Upper lobe of left lung (tissue), 6 donors: Measurements from ENCODE around the gene FAM107A. TPM values are rescaled to one million over a fixed set of nuclear protein-coding genes. Genes with fewer than 3 reads are reported as not detected.

Experiments
- ATAC-seq, 2 donors: fragments of 200-7000 bp; cut with Tn5 transposase; one replicate each; pipeline ENCODE4 v1.9.1; 2022; ENCODE audit warnings: mild to moderate bottlenecking in 2 of 2, moderate library complexity in 2 of 2; ENCODE audit not compliant: low FRiP score in 2 of 2
- DNase-seq, 2 donors: peaks; one replicate each; pipeline ENCODE4 v3.0.0-alpha.2; 2019 to 2020
- H3K27ac ChIP-seq, 4 donors: fragments of 200-600 bp; sonication (generic); one replicate each; pipeline ENCODE4 v1.5.1; 2016 to 2019
- H3K27me3 ChIP-seq, 4 donors: fragments of 200-600 bp; sonication (generic); one replicate each; pipeline ENCODE4 v1.5.1; 2017 to 2019
- H3K36me3 ChIP-seq, 4 donors: fragments of 200-600 bp; sonication (generic); one replicate each; pipeline ENCODE4 v1.5.1; 2016 to 2019
- H3K4me1 ChIP-seq, 4 donors: fragments of 200-600 bp; sonication (generic); one replicate each; pipeline ENCODE4 v1.5.1; 2018 to 2019
- H3K4me3 ChIP-seq, 4 donors: fragments of 200-600 bp; sonication (generic); one replicate each; pipeline ENCODE4 v1.5.1; 2017 to 2019; ENCODE audit warnings: mild to moderate bottlenecking in 2 of 4, moderate library complexity in 1 of 4
- H3K9me3 ChIP-seq, 4 donors: fragments of 200-600 bp; sonication (generic); one replicate each; pipeline ENCODE4 v1.5.1; 2018 to 2019
- EP300 ChIP-seq, 4 donors: sonication (generic); formaldehyde crosslinking; IDR thresholded peaks; one replicate each; pipeline ENCODE4 v1.5.1; 2017; ENCODE audit warnings: antibody characterized with exemption in 4 of 4, control low read depth in 2 of 4
- POLR2A ChIP-seq, 4 donors: fragments of 450-650 bp; IDR thresholded peaks; one replicate each; pipeline ENCODE4 v1.5.1; 2016 to 2017; ENCODE audit warnings: antibody characterized with exemption in 4 of 4, mild to moderate bottlenecking in 2 of 4
- POLR2AphosphoS5 ChIP-seq, 2 donors: sonication (generic); formaldehyde crosslinking; IDR thresholded peaks; one replicate each; pipeline ENCODE4 v1.5.1; 2017; ENCODE audit warnings: antibody characterized with exemption in 2 of 2
- WGBS, 2 donors: methylation state at CpG; one replicate each; pipeline ENCODE4 v1.1.5; 2017 to 2018; 5-methylcytosine and 5-hydroxymethylcytosine counted together
- total RNA-seq, 6 donors: library from RNA; depleted of rRNA in 4 of 6; stranded (reverse); fragments of >200 nt in 4 of 6; gene quantifications; one replicate each; pipeline versions ENCODE4 v1.1.0 to v1.2.1, GENCODE V29; 2016 to 2021
- TF ChIP-seq, protein P1 (sequence below), 6 experiments: fragments of 450-650 bp in 4 of 6; fragments of 200-600 bp in 2 of 6; sonication (generic) in 2 of 6; IDR thresholded peaks; one replicate each; pipeline ENCODE4 v1.5.1; 2016 to 2019; ENCODE audit warnings: antibody characterized with exemption in 6 of 6
- donor health status: DM: no; HTN: no; CAD: no; lungs with moderate emphysema.
- donor health status: DM: no; HTN: yes; CAD: no; lungs with severe emphysema.

Gene FAM107A
- total RNA-seq, 6 donors from 2014 or later: 19.9 to 200 (median 81.1) TPM

DNA sequence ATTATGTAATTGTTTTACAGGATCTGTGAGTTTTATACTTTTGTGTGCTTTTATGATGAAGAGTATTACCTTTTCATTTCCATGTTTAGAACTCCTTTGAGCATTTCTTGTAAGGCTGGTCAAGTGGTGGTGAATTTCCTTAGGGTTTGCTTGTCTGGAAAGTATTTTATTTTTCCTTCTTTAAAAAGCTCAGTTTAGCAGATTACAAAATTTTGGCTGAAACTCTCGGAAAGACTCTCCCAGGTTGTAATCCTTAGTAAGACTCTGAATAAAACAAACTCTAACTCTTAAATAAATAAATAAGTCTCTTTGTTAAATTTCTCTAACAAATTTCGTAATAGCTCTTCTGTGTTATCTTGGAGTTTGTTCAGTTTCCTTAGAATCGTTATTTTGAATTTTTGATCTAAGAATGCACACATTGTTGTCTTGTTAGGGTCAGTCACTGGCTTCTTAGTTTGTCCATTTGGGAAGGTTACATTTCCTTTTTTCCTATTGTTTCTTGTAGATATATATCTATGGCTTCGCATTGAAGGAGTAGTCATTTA lies 25.5 kb downstream of the FAM107A start:
- 75 to 81% methylated on average over 4 of the region's 4 CpGs for WGBS, 2 donors
- ATAC-seq (no peak), DNase-seq (no peak)
- TF ChIP-seq POLR2A (IDR thresholded peaks at IDR 0.05): no peak
- no peak for TF ChIP-seq EP300 (IDR thresholded peaks at IDR 0.05)
- TF ChIP-seq POLR2AphosphoS5 (IDR thresholded peaks at IDR 0.05): no peak
- TF ChIP-seq, protein P1, sequence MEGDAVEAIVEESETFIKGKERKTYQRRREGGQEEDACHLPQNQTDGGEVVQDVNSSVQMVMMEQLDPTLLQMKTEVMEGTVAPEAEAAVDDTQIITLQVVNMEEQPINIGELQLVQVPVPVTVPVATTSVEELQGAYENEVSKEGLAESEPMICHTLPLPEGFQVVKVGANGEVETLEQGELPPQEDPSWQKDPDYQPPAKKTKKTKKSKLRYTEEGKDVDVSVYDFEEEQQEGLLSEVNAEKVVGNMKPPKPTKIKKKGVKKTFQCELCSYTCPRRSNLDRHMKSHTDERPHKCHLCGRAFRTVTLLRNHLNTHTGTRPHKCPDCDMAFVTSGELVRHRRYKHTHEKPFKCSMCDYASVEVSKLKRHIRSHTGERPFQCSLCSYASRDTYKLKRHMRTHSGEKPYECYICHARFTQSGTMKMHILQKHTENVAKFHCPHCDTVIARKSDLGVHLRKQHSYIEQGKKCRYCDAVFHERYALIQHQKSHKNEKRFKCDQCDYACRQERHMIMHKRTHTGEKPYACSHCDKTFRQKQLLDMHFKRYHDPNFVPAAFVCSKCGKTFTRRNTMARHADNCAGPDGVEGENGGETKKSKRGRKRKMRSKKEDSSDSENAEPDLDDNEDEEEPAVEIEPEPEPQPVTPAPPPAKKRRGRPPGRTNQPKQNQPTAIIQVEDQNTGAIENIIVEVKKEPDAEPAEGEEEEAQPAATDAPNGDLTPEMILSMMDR (IDR thresholded peaks at IDR 0.05): no peak
- H3K9me3 ChIP-seq: no peaks in the 10 kb centered on the region
- no peak overlapping the region for H3K4me3 ChIP-seq
- H3K36me3 ChIP-seq: no peaks in the 10 kb centered on the region
- no peaks in the 10 kb centered on the region for H3K4me1 ChIP-seq
- H3K27ac ChIP-seq: no peak overlapping the region
- no peaks in the 10 kb centered on the region for H3K27me3 ChIP-seq

- Histone ChIP-seq H3K4me3 (no peak overlapping the region), H3K36me3 (no peaks in the 10 kb centered on the region), H3K9me3 (no peaks in the 10 kb centered on the region), H3K27me3 (no peaks in the 10 kb centered on the region), H3K27ac (no peak overlapping the region), H3K4me1 (no peaks in the 10 kb centered on the region)
- ATAC-seq: no peak
- no peak for TF ChIP-seq EP300 (IDR thresholded peaks at IDR 0.05)
- TF ChIP-seq POLR2AphosphoS5 (IDR thresholded peaks at IDR 0.05): no peak
- DNase-seq: no peak
- 85 to 96% methylated on average over 3 of the region's 3 CpGs for WGBS, 2 donors
These were observed 32.6 kb downstream of the FAM107A start for GRCh38 chr3:58544541-58544940.

- TF ChIP-seq EP300 (IDR thresholded peaks at IDR 0.05) (no peak), POLR2A (IDR thresholded peaks at IDR 0.05) (no peak), POLR2AphosphoS5 (IDR thresholded peaks at IDR 0.05) (no peak)
- TF ChIP-seq, protein P1 (IDR thresholded peaks at IDR 0.05): no peak
- 92 to 93% methylated on average over 8 of the region's 8 CpGs for WGBS, 2 donors
These were observed 36.9 kb downstream of the FAM107A start for GRCh38 chr3:58540176-58540858.

DNA sequence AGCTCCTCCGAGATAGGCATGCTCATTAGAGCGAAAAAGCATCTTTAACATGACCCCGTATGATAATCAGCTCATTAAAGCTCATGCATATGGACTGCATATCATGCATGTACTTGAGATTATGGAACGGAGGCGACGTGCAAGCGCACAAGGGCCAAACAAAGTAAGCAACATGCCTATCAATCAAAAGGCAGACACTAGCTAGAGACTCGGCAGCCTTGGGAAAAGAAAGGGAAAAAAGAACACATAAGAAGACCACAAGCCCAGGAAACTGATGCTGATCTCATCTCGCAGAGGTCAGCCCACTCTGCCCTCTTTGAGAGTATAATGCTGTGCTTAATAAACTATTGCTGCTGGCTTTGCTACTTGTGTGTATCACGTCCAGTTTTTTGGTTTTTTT lies 37.6 kb downstream of the FAM107A start:
- Histone ChIP-seq H3K36me3 (no peaks in the 10 kb centered on the region), H3K4me3 (no peak overlapping the region), H3K9me3 (no peaks in the 10 kb centered on the region), H3K27me3 (no peaks in the 10 kb centered on the region), H3K4me1 (peaks cover 14 to 29% (median 20%) of the 10 kb centered on the region in 4 donors), H3K27ac (no peak overlapping the region)
- DNase-seq: no peak
- TF ChIP-seq POLR2AphosphoS5 (IDR thresholded peaks at IDR 0.05): no peak
- TF ChIP-seq POLR2A (IDR thresholded peaks at IDR 0.05): no peak
- TF ChIP-seq, protein P1 (IDR thresholded peaks at IDR 0.05): no peak
- no peak for TF ChIP-seq EP300 (IDR thresholded peaks at IDR 0.05)
- 70 to 79% methylated on average over 10 of the region's 10 CpGs for WGBS, 2 donors
- no peak for ATAC-seq

More at GRCh38 chr3:58540176-58540858, 36.9 kb downstream of the FAM107A start:
- no peaks in the 10 kb centered on the region for H3K9me3 ChIP-seq
- ATAC-seq: no peak
- no peak overlapping the region for H3K27ac ChIP-seq
- H3K4me3 ChIP-seq: no peak overlapping the region
- no peaks in the 10 kb centered on the region for H3K36me3 ChIP-seq
- DNase-seq: no peak
- peaks cover 14 to 29% (median 20%) of the 10 kb centered on the region in 4 donors for H3K4me1 ChIP-seq
- no peaks in the 10 kb centered on the region for H3K27me3 ChIP-seq

DNA sequence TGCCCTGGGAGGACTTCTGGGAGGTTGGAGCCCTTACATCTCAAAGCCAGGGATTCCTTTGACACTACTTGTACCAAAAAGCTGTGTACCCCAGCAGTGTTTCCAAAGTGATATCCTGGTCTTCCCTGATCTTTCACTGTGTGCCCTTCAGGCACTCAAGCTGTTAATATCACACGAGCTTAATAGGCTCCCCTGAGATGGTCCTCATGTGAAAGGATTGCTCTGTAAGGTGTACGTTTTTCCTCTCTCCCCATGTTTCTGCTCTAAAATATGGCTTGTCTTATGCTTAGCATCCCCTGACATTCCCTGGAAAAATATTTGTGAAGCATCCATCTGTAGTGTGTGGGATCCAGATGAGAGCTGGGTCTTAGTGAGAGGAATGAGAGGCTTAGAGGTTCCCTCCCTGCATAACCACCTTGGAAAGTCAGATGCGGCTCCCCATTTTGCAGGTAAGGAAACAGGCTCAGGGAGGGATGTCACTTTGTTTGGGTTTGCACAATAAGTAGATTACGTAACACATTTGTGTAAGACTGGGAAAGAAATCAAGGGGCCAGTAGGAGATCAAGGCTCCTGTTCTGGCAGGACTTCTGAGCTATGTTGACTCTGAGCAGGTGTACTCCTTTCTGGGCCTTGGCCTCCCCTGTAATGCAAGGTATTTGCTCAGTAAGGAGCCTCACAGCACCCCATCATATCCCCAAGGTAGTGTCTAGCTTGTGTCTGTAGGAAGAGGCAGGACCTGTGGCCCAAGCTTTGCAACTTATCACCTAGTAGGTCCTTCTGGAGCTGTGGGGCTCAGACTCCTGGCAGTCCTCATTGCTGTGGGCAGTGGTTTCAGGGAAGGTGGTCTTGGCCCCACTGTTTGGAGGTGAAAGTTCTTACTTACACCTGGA lies 39.5 kb downstream of the FAM107A start:
- Histone ChIP-seq H3K27ac (peak overlapping the region in 3 of 4 donors; percentile 76 to 77 (median 77)), H3K27me3 (no peaks in the 10 kb centered on the region), H3K4me1 (peaks cover 17 to 32% (median 21%) of the 10 kb centered on the region in 4 donors), H3K36me3 (no peaks in the 10 kb centered on the region), H3K4me3 (no peak overlapping the region), H3K9me3 (no peaks in the 10 kb centered on the region)
- ATAC-seq (peak; percentile 2 to 68), DNase-seq (peak in 1 of 2 donors; percentile 53)
- 43 to 55% methylated on average over 4 of the region's 4 CpGs for WGBS, 2 donors
- no peak for TF ChIP-seq EP300 (IDR thresholded peaks at IDR 0.05)
- TF ChIP-seq, protein P1 (IDR thresholded peaks at IDR 0.05): no peak
- no peak for TF ChIP-seq POLR2AphosphoS5 (IDR thresholded peaks at IDR 0.05)
- TF ChIP-seq POLR2A (IDR thresholded peaks at IDR 0.05): no peak
